HG02610 (cell line): ENCODE results near the gene TRIM15.
"Not testable (repeated sequence)": the region's sequence is repeated elsewhere in the genome, so short reads cannot be mapped to it uniquely, and the experiment has no call there.

Source experiments
- ATAC-seq: cut with Tn5 transposase; IDR thresholded peaks from one replicate; pipeline ENCODE4 v1.9.1; 2021; ENCODE audit warnings: mild to moderate bottlenecking, moderate library complexity; ENCODE audit not compliant: unreplicated experiment

TRIM15 gene

DNA sequence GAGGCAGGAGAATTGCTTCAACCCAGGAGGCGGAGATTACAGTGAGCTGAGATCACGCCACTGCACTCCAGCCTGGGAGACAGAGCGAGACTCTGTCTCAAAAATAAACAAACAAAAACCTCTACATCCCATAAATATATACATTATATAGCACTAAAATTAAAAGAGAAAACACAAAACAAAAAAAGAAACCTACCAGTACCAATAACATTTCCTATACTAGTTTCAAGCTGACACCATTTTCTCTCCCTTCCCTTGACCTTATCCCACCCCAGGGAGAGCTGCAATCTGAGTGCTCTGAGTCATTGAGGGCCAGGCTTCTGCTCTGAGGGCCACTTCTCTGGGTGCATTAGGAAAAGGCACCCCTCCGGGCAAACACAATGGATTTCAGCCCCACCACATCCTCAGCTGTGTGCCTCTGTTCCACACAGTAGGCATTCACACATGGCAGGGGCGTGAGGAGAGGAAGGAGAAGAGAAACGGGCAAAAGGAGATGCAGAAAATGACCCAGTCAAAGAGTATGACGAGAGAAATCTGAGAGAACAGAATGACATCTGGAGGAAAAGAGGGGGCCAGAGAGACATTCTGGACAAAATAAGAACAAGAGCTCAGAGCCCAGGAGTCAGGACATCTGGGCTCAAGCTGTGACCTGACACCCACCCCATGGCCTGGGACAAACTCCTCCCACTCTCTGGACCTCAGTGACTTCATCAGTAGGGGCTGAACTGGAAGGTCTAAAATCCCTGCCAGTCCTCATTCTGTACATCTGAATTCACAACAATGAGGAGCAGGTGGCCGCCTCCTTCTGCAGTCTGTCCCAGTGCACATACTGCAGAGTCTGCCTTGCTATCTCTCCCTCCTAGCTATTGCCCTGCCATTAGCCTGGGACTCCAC, 31.7 kb downstream of the TRIM15 start:
- ATAC-seq = no peak

DNA sequence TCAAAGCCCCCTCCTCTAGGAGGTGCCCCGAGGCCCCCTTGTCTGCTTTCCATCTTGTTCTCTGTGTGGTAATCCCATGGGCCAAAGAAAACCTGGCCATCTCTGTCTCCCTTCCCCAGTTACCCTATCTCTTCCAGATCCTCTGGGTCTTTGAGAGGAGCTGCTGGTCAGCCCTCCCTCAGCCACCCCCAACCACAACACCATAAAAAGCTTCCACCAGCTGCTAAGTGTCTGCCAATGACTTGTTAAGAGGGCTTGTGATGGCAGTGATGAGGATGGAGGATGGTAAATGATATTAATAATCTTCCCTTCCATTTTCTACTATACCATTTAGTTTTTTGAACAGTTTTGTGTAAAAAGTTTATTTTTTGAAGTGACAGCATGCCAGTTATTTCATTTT, 32.6 kb downstream of the TRIM15 start:
- no peak for ATAC-seq

DNA sequence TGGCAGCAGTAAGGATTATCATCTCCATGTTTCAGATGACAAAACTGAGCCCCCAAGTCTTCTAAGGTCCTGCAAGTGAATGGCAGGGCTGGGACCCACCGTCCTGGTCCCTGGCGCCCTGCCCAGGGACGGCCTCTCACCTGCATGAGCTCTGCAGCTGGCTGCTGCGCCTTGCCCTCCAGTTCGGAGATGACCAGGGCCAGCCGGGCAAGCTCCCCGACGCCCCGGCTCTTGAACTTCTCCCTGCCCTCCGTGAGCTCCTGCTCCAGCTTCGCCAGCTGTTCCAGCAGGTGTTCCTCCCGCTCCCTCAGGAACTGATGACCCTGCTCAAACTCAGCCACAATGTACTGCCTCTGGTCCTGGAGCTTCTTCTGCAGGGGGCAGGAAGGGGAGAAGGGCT, 33.0 kb downstream of the TRIM15 start:
- no peak for ATAC-seq

DNA sequence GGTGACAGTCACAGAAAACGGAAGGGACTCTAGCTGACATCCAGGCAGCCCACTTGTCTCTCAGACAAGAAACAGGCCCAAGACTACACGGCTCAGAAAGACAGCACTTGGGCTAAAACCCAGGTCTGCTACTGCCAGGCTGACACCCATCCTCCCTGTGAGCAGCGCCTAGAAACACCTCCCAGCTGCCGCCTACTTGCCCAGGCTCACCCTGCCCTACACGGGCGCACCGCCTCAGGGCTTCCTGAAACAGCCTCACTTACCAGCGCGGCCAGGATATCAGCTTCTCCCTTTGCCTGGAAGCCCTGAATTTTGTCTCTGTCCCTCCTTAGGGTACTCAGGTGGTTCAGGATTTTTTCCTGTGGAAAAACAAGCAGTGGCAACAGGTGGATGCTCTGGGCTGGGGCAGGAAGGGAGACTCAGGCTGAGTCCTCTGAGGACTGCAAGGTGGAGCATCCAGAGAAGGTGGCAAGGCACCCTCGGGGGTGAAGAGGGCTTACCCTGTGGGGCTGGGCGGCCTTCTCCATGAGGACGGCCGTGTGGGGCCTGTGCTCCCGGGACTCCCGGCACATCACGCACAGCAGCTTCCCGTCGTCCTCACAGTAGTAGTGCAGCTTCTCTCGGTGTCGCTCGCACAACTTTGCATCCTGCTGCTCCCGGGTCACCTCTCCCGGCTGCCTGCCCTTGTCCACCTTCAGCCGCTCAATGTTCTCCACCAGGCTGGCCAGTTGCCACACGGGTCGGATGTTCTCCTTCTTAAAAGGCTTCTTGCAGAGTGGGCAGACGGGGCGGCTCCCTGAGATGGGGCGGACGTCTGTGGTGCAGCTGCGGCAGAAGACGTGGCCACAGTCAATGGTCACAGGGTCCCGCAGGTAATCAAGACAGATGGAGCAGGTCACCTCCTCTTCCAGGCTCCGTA, 35.1 kb downstream of the TRIM15 start:
- no peak for ATAC-seq

DNA sequence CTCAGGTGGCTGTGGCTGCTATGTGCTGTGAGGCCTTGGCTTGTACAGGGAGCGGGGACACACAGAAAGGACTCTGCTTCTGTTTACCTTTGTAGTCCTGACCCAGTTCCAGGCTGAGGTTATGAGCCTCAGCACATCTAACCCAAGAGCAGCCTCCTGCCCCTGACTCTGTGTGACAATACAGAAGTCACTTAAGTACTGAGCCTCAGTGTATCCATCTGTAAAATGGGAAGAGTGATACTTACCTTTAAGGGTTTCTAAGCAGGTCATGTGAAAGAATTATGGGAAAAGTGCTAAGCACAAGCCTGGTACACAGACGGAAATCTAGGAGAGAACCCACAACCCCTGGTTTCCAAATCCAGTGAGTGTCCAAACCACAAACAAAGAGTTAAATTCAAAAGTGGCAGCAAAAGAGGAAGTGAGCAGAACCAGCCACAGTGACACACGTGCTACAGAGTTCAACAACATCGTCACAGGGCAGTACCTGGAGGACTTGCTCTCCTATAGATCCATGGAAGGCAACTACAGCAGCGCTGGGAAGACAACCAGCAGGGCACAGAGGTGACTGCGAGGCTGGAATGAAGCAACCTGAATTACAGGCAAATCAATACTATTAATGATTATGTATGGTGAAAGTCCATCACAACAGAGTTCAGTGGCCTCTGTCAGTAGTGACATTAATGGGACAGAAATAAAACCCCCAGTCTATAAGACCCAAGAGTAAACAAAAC, 37.4 kb downstream of the TRIM15 start:
- peak; percentile 75 for ATAC-seq

DNA sequence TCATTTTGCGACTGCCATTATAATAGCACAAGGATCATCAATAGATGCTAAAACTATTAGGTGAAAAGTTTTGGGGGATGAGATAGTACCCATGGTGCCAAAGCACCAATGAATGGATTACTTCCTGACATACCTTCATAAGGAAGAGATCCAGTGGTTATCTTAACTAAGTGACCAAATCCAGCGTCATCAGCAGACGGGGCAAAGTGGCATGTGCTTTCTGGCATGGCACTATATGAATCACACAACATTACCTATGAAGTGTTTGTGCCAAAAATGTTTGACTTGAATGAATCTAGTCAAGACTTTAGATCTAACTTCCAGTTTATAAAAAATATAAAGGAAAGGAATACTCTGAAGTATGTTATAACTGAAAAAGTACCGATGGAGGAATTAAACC, 39.0 kb downstream of the TRIM15 start:
- ATAC-seq = no peak

DNA sequence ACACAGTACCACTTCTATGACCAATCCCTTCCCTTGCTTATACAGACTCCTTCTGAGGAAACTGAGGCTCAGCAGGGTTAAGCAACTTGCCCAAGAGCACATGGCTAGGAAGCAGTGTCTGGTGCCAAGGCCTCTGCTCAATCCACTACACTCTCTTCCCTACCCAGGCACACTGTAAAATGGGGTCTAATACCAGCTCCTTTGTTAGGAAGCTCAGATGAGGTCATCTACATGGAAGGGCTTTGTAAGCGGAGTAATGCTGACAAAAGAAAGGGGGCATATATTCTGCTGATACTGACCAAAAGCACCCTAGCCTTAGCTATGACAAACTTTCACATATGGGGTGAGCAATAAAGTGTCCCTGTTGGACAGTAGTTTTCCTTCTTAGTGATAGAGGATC, 40.8 kb downstream of the TRIM15 start:
- no peak for ATAC-seq

DNA sequence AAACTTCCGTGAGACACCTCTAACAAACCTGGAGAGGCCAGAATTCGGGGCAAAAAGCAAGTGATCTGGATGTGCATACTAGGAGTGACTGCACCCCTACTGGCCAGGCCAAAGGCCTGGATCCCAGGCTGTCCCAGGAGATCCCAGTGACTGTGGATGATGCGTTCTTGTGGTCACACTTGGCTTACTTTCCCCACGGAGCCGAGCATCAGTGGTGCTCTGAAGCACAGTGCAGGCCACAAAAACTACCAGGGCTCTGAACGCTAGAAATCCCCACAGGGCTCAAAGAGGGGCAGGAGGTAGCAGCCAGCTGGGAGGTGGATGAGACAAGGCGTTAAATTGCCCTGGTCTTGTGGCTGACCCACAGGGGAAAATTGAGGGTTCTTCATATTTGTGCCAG, 42.8 kb downstream of the TRIM15 start:
- peak; percentile 38 for ATAC-seq

DNA sequence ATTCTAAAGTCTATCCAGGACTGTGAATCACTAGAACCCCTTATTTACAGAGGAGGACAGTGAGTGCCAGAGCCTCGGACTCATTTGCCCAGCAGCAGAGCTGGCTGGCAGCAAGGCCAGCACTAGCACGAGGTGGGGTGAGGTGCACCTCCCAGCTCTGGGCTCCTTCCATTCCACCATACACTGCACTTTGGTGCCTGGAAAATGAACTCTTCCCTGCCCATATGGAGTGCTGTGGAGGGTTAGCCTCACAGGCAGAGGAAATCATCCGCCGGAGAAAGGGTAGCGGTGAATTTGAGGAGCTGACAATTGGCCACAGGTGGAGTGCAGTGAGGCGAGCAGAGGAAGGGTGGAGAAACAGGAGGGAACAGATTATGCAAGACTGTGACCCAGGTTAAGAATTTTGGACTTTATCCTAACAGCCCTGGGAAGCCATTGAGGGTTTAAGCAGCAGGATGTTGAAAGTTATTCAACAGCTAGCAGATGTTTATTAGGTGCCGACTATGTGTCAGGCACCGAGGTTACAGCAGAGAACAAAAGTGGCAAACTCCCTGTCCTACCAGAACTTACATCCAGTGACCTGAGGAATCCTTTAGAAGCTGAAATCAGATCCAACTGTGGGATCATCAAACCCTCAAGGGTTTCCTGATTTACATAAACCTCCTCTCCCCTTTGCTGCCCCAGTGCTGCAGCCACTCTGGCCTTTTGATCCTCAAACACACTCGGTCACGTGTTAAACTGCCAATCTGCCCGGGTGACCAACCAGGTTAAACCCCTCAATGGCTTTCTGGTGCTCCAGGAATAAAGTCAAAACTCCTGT, 43.7 kb downstream of the TRIM15 start:
- no peak for ATAC-seq

DNA sequence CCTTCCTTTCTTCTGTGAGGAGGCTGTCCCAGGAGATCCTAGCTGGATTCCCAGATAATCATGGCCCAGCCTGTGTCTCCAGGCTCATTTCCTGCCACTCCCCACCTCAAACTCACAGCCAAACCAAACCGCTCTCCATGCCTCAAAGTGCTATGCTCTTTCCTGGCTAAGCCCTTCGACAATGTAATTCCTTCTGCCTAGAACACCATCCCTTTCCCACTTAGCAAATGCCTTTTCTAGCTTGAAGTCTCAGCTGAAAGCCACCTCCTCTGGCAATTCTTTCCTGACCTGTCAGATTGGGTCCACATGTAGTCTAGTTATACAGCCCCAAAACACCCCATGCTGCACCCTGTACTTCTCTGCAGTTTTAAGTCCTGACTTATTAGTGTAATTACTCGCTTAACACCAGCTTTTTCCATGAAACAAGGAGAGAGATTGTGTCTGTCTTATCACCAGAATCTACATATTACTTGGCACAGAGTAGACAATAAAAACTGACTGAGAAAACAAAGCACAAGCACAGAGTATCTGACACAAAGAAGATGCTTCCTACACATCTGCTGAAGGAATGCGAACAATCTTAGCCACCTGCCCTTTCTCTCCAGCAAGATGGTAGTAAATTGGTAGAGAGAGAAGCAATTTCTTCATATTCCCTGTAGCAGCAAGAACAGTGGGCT, 44.4 kb downstream of the TRIM15 start:
- no peak for ATAC-seq

DNA sequence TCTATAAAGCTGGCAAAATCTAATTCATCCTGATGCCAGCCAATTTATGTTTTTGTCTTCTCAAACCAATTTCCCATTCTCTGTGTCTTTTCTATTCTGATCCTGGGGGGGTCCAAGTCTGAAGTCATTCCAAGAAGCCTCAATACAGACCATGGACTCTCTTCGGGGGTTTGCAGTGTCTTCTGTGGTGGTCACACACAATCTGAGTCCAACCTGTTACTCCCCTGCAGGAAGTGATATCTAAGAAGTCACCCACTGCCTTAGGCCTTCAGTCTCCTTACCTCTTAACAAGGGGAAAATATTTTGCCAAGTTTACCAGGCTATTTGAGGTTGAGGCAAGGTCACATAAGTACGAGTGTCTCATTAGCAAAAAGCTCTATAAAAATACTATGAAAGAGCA, 48.0 kb downstream of the TRIM15 start:
- ATAC-seq = no peak

DNA sequence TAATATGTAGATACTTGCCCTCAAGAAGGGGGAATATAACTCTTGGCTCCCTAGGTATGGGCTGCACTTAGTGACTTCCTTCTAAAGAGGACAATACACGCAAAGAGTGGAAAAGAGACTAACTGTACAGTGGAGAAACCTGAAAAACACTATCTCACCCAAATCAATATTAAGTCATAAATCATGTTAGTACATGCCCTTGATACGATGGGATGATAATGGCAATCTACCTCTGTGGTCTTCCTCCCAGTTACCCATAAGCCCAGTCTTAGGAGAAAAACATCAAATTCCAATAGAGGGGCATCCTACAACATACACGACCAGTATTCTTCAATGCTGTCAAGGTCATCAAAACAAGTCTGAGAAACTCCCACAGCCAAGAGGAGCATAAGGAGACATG, 48.6 kb downstream of the TRIM15 start:
- ATAC-seq = no peak

DNA sequence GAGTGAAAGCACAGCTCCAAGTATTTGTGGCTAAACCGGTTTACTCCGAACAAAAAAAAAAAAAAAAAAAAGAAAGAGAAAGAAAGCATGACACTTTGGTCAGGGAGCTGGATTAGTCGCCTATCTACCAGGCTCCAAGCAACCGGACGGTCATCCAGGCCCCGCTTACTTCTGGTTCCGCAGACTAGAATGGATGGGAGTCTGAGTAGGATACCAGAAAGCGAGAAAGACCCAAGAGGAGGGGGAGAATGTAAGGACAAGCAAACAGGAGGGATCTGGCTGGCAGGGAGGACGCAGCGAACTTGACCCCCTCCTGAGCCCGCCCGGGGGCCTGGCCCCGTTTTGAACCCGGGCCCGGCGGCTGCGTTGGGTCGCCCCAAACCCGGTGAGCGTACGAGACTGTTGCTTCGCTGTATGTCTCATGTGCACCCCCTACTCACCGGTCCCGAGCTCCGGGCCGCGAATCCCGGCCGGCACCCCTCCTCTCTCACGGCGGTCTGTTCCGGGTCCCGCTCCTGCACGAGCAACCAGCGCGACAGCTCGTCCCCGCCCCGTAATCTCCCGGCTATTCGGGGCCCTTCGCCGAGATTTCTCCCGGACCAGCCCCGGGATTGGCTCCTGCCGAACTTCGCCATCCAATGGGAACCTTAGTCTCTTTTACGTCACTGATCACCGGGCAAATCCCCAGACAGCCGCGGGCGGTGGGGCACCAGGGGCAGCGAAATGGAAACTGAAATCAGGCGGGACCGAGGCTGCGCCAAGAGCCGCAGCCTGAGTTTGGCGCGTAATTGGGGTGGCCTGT, 49.7 kb downstream of the TRIM15 start, which contains the start of gene TRIM26:
Gene TRIM26, minus strand, starts transcription at position 542 of the 802 bp plus-strand sequence. CDS start 14,303 bp downstream, outside the sequence.
- ATAC-seq = peak; percentile 86

DNA sequence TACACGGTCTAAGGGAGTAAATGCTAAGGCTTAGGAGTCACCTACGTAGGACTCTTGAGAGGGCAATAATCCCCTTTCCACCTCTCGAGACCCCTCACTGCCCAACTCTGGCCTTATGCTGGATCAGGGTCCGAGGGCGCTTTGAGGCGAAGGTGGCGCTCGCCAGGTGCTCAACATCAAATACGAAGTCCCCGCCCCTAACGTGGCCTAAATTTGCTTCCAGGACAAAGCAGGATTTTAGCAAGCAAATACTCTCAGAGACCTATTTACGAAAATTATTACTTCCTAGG, 50.3 kb downstream of the TRIM15 start:
- no peak for ATAC-seq

DNA sequence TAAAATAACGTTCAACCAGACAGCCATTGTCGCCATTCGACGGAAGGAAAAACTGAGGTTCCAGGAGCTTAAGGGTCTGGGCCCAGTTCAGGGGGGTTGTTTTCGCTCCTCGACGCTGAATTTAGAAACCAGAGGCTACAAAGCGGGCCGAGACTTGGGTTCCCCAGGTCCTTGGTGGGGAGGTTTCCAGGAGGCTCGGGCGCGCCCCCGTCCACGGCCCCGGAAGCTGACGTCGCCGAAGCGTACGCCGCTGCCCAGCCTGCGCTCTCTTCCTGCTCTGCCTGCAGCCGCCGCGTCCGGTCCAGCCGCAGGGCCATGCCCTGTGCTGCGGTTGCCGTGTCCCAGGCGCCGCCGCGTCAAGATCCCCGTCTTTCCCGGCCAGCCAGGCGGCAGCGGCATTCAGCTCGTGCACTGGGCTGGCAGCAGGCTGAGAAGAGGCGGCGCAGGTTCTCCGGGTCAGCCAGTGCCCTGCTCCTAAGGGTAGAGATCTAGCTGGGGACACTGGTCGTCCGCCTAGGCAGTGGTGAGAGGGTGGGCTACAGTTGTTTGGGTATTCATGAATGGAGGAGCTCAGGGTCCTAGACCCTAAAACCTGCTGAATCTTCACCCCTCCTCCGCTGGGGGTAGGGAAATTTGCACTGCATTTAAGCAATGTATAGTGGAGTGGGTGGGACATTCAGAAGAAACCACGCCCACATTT, 50.8 kb downstream of the TRIM15 start:
- ATAC-seq = peak; percentile 49

DNA sequence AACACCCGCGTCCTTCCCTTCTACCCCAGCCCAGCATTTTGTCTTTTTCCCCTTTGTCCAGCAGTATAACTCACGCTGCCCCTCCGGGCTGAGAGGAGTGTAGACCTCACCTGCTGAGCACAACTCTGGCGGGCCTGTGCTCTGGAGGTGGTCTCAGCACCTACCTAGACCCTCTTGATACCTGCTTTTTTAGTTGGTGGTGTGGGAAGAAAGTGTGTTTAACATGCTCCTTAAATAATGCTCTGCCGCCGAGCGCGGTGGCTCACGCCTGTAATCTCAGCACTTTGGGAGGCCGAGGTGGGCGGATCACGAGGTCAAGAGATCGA, 51.3 kb downstream of the TRIM15 start:
- no peak for ATAC-seq

DNA sequence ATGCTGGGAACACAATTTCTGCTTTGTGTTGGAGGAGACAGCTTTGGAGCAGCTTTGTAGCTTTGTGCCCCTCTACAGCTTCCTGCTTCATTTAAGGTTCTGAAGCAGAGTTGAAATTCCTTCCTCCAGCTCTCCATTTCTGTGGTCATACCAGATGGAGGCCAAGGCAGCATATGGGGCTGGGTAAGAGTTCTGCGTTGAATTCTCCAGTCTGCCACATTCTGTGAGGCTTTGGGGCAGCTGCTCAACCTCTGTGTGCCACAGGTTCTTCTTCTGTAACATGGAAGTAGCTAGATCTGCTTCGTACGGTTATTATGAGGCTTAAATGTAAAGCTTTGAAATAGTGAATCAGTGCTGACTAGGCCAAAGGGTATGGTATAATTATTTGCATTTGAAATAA, 52.8 kb downstream of the TRIM15 start:
- ATAC-seq = no peak

DNA sequence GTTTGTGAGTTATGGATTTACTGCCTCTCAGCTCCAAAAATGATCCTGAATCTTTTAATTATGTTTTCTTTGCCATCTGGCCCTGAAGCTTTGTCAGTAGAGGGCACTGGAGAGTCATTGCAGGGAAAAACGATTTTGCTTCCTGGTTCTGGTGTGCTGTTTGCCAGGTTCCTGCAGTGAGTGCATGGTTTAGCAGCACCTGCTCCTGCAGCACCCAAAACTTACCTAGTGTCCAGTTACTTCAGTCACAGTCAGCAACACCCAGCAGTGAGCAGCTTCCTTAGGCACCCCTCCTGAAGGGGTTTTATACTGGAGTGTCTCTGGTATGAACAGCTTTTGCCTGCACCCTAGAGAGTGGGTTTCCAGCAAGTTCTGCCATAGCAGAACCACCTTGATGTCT, 55.9 kb downstream of the TRIM15 start:
- no peak for ATAC-seq

DNA sequence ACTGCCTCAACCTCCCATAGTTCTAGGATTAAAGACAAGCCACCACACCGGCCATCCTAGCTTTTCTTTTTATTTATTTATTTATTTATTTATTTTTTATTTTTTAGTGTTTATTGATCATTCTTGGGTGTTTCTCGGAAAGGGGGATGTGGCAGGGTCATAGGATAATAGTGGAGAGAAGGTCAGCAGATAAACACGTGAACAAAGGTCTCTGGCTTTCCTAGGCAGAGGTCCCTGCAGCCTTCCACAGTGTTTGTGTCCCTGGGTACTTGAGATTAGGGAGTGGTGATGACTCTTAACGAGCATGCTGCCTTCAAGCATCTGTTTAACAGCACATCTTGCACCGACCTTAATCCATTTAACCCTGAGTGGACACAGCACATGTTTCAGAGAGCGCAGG, 58.0 kb downstream of the TRIM15 start:
- ATAC-seq = not testable (repeated sequence)
